ENCODE data around the gene MRPL14.

GRCh38 chr6:44104481-44105021, 22.7 kb downstream of the MRPL14 start:
- TF ChIP-seq CTCF (IDR thresholded peaks at IDR 0.05) = no peak
- TF ChIP-seq POLR2A (IDR thresholded peaks at IDR 0.05) = no peak

Measured in testis (tissue), 2 donors.